A549 (cell line): ENCODE measurements around the gene COMMD10.

ENCODE experiments used
- CHD2 ChIP-seq: fragments of 150-350 bp; IDR thresholded peaks from 2 replicates; pipeline ENCODE4 v1.6.1; 2014; ENCODE audit warnings: low read length; ENCODE audit not compliant: partially characterized antibody
- HOXB13 ChIP-seq: fragments of 250-450 bp; sonication (Bioruptor Pico); IDR thresholded peaks from 2 replicates; pipeline ENCODE4 v1.5.0; 2020; ENCODE audit warnings: low read depth, mild to moderate bottlenecking, moderate library complexity
- JUN ChIP-seq, 2 experiments: fragments of >200 bp; sonication (Bioruptor Twin); formaldehyde crosslinking; IDR thresholded peaks; 2 replicates in 1 of 2; 3 replicates in 1 of 2; pipeline ENCODE4 v1.6.1; 2016 to 2017
- POLR2A ChIP-seq: IDR thresholded peaks from 2 replicates; pipeline ENCODE4 v1.6.1; 2012; ENCODE audit warnings: mild to moderate bottlenecking, low read length
- ZFP36 ChIP-seq: fragments of 450-650 bp; IDR thresholded peaks from 2 replicates; pipeline ENCODE4 v1.6.1; 2014; ENCODE audit warnings: borderline replicate concordance; ENCODE audit not compliant: partially characterized antibody
- TF ChIP-seq, protein P1 (sequence below): fragments of >200 bp; sonication (Bioruptor Twin); formaldehyde crosslinking; IDR thresholded peaks from 3 replicates; pipeline ENCODE4 v1.5.1; 2016
- TF ChIP-seq, protein P2 (sequence below): IDR thresholded peaks from 2 replicates; pipeline ENCODE4 v1.6.1; 2012
- TF ChIP-seq, protein P3 (sequence below): fragments of 450-650 bp; IDR thresholded peaks from 2 replicates; pipeline ENCODE4 v1.6.1; 2014; ENCODE audit warnings: antibody characterized with exemption
- TF ChIP-seq, protein P4 (sequence below): fragments of 200-600 bp; sonication (generic); IDR thresholded peaks from 2 replicates; pipeline ENCODE4 v1.6.1; 2016; ENCODE audit warnings: antibody characterized with exemption, mild to moderate bottlenecking, moderate library complexity

DNA sequence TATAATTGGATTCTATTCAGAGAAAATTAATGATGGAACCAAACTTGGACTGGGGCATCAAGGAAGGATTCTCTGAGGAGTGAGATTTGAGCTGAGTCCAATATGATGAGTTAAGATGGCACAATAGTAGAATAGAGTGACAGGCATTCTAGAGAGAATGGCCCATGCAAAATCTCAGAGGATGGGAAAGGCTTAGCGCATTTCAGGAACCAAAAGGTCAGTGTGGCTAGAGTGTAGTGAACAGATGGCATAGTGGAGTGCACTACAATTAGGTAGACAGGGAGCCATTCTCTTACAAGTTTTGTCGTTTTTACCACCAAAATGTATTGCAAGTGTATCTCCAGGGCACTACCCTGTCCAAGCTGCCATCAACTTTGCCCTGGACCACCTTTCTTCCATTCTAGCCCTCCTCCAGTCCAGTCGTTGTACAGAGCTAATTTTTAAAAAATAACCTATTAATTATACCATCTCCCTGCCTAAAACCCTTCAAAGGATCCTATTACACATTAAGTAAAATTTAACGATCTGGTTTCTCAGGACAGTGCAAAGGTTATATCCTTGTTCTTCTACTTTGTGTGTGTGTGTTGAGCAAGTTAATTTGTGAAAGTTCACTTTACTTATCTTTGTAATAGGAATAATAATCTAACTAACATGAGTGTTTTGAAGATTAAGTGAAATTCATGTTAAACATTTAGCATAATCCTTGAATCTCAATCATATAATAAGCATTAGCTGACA, 211.7 kb downstream of the COMMD10 start:
- TF ChIP-seq, protein P1, sequence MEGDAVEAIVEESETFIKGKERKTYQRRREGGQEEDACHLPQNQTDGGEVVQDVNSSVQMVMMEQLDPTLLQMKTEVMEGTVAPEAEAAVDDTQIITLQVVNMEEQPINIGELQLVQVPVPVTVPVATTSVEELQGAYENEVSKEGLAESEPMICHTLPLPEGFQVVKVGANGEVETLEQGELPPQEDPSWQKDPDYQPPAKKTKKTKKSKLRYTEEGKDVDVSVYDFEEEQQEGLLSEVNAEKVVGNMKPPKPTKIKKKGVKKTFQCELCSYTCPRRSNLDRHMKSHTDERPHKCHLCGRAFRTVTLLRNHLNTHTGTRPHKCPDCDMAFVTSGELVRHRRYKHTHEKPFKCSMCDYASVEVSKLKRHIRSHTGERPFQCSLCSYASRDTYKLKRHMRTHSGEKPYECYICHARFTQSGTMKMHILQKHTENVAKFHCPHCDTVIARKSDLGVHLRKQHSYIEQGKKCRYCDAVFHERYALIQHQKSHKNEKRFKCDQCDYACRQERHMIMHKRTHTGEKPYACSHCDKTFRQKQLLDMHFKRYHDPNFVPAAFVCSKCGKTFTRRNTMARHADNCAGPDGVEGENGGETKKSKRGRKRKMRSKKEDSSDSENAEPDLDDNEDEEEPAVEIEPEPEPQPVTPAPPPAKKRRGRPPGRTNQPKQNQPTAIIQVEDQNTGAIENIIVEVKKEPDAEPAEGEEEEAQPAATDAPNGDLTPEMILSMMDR = no peak
- TF ChIP-seq, protein P2, sequence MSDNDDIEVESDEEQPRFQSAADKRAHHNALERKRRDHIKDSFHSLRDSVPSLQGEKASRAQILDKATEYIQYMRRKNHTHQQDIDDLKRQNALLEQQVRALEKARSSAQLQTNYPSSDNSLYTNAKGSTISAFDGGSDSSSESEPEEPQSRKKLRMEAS = no peak
- TF ChIP-seq POLR2A (no peak), JUN (IDR thresholded peaks at IDR 0.05) (no peak), CHD2 (no peak), ZFP36 (no peak), HOXB13 (CRISPR knock-in tag) (no peak)
- TF ChIP-seq, protein P3, sequence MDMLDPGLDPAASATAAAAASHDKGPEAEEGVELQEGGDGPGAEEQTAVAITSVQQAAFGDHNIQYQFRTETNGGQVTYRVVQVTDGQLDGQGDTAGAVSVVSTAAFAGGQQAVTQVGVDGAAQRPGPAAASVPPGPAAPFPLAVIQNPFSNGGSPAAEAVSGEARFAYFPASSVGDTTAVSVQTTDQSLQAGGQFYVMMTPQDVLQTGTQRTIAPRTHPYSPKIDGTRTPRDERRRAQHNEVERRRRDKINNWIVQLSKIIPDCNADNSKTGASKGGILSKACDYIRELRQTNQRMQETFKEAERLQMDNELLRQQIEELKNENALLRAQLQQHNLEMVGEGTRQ = no peak
- TF ChIP-seq, protein P4, sequence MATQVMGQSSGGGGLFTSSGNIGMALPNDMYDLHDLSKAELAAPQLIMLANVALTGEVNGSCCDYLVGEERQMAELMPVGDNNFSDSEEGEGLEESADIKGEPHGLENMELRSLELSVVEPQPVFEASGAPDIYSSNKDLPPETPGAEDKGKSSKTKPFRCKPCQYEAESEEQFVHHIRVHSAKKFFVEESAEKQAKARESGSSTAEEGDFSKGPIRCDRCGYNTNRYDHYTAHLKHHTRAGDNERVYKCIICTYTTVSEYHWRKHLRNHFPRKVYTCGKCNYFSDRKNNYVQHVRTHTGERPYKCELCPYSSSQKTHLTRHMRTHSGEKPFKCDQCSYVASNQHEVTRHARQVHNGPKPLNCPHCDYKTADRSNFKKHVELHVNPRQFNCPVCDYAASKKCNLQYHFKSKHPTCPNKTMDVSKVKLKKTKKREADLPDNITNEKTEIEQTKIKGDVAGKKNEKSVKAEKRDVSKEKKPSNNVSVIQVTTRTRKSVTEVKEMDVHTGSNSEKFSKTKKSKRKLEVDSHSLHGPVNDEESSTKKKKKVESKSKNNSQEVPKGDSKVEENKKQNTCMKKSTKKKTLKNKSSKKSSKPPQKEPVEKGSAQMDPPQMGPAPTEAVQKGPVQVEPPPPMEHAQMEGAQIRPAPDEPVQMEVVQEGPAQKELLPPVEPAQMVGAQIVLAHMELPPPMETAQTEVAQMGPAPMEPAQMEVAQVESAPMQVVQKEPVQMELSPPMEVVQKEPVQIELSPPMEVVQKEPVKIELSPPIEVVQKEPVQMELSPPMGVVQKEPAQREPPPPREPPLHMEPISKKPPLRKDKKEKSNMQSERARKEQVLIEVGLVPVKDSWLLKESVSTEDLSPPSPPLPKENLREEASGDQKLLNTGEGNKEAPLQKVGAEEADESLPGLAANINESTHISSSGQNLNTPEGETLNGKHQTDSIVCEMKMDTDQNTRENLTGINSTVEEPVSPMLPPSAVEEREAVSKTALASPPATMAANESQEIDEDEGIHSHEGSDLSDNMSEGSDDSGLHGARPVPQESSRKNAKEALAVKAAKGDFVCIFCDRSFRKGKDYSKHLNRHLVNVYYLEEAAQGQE = no peak
